CD14-positive monocyte (primary cell): ENCODE data around the gene ACVR1B. TPM values are rescaled to one million over a fixed set of nuclear protein-coding genes. Genes with fewer than 3 reads are reported as not detected.
A peak's percentile ranks its signal among the peaks of the same experiment; 100 is the strongest.

Experiments used
- DNase-seq, 3 donors: peaks; one replicate each; pipeline ENCODE4 v3.0.0-alpha.2; 2011 to 2022
- H2AFZ ChIP-seq: 2 replicates; pipeline ENCODE4 v1.6.0; 2012; ENCODE audit warnings: mild to moderate bottlenecking, low read depth, low read length, inconsistent platforms; ENCODE audit not compliant: insufficient read depth, poor library complexity, severe bottlenecking
- H3K27ac ChIP-seq, 2 donors: 1 replicate in 1 of 2; 2 replicates in 1 of 2; pipeline ENCODE4 v1.5.1; 2012 to 2013; ENCODE audit warnings: low read length in 2 of 2, control low read depth in 1 of 2, inconsistent platforms in 1 of 2, low read depth in 1 of 2, mild to moderate bottlenecking in 1 of 2
- H3K27me3 ChIP-seq, 2 donors: one replicate each; pipeline versions ENCODE4 v1.6.0 to v1.6.1; 2011 to 2013; ENCODE audit warnings: low read length in 2 of 2; ENCODE audit not compliant: control insufficient read depth in 2 of 2, insufficient read depth in 2 of 2
- H3K36me3 ChIP-seq, 2 donors: replicated peaks in 1 of 2; 1 replicate in 1 of 2; 2 replicates in 1 of 2; pipeline versions ENCODE4 v1.5.1 to v1.6.1; 2012 to 2013; ENCODE audit warnings: low read length in 2 of 2, control low read depth in 1 of 2, inconsistent platforms in 1 of 2, mild to moderate bottlenecking in 1 of 2; ENCODE audit not compliant: insufficient read depth in 2 of 2, control insufficient read depth in 1 of 2
- H3K4me1 ChIP-seq, 2 donors: 1 replicate in 1 of 2; 2 replicates in 1 of 2; pipeline versions ENCODE4 v1.5.1 to v1.6.1; 2012 to 2013; ENCODE audit warnings: low read length in 2 of 2, control low read depth in 1 of 2, inconsistent platforms in 1 of 2, mild to moderate bottlenecking in 1 of 2, moderate library complexity in 1 of 2; ENCODE audit not compliant: insufficient read depth in 2 of 2, control insufficient read depth in 1 of 2
- H3K4me2 ChIP-seq: replicated peaks from 2 replicates; pipeline ENCODE3; 2012; ENCODE audit warnings: low read length, moderate library complexity, mild to moderate bottlenecking; ENCODE audit not compliant: poor library complexity, severe bottlenecking; ENCODE audit errors: extremely low read depth
- H3K4me3 ChIP-seq, 3 experiments: fragments of 200-600 bp in 1 of 3; sonication (generic) in 1 of 3; replicated peaks in 1 of 3; 1 replicate in 2 of 3; 2 replicates in 1 of 3; pipeline ENCODE4 v1.5.1; 2011 to 2013; ENCODE audit warnings: low read length in 3 of 3, mild to moderate bottlenecking in 3 of 3, control low read depth in 2 of 3, low read depth in 2 of 3, inconsistent platforms in 1 of 3, moderate library complexity in 1 of 3
- H3K79me2 ChIP-seq: 2 replicates; pipeline ENCODE4 v1.6.0; 2012; ENCODE audit warnings: mild to moderate bottlenecking, control low read depth, inconsistent platforms, low read length, moderate library complexity; ENCODE audit not compliant: insufficient read depth
- H3K9ac ChIP-seq: 2 replicates; pipeline ENCODE4 v1.6.0; 2017; ENCODE audit warnings: low read length, mild to moderate bottlenecking; ENCODE audit not compliant: insufficient read depth, poor library complexity, severe bottlenecking
- H3K9me3 ChIP-seq, 2 donors: replicated peaks in 1 of 2; 1 replicate in 1 of 2; 2 replicates in 1 of 2; pipeline versions ENCODE4 v1.5.1 to v1.6.1; 2012 to 2013; ENCODE audit warnings: low read length in 2 of 2, control low read depth in 1 of 2; ENCODE audit not compliant: control insufficient read depth in 1 of 2, insufficient read depth in 1 of 2
- H4K20me1 ChIP-seq: 2 replicates; pipeline ENCODE4 v1.6.0; 2012; ENCODE audit warnings: mild to moderate bottlenecking, low read length, control low read depth, moderate library complexity; ENCODE audit not compliant: insufficient read depth
- H3K27ac Mint-ChIP-seq, 7 donors: one replicate each; pipeline ENCODE4 v1.8.0; 2020; ENCODE audit warnings: mild to moderate bottlenecking in 7 of 7, mixed read lengths in 7 of 7, moderate library complexity in 6 of 7, inconsistent platforms in 2 of 7
- H3K27me3 Mint-ChIP-seq, 3 donors: one replicate each; pipeline ENCODE4 v1.8.0; 2021 to 2022; ENCODE audit warnings: low read depth in 3 of 3, mild to moderate bottlenecking in 3 of 3, mixed read lengths in 3 of 3, moderate library complexity in 3 of 3, inconsistent platforms in 1 of 3
- H3K36me3 Mint-ChIP-seq, 2 donors: one replicate each; pipeline ENCODE4 v1.8.0; 2020; ENCODE audit warnings: mixed read lengths in 2 of 2, inconsistent platforms in 1 of 2, mild to moderate bottlenecking in 1 of 2
- H3K4me1 Mint-ChIP-seq: one replicate; pipeline ENCODE4 v1.8.0; 2020; ENCODE audit warnings: mild to moderate bottlenecking, mixed read lengths
- H3K4me3 Mint-ChIP-seq, 2 donors: one replicate each; pipeline ENCODE4 v1.8.0; 2020; ENCODE audit warnings: mild to moderate bottlenecking in 2 of 2, mixed read lengths in 2 of 2, moderate library complexity in 1 of 2
- H3K9me3 Mint-ChIP-seq, 7 donors: one replicate each; pipeline ENCODE4 v1.8.0; 2020 to 2022; ENCODE audit warnings: mixed read lengths in 7 of 7, mild to moderate bottlenecking in 6 of 7, moderate library complexity in 6 of 7, inconsistent platforms in 2 of 7
- CTCF ChIP-seq: fragments of 200-600 bp; IDR thresholded peaks from one replicate; pipeline ENCODE4 v1.8.0; 2022; ENCODE audit warnings: antibody characterized with exemption, mild to moderate bottlenecking
- WGBS: methylation state at CpG from one replicate; pipeline ENCODE4 v1.1.5; 2013; ENCODE audit warnings: missing lambda C conversion rate; ENCODE audit not compliant: insufficient coverage; 5-methylcytosine and 5-hydroxymethylcytosine counted together
- intact Hi-C, 2 donors: fragments of 100-400 bp; cut with micrococcal nuclease; formaldehyde crosslinking; loops; one replicate each; pipeline versions ENCODE4 v1.15.0 to v1.15.1; 2023
- polyA plus RNA-seq, 3 donors: library from polyadenylated mRNA; depleted of rRNA in 1 of 3; unstranded in 2 of 3; stranded (reverse) in 1 of 3; fragments of 300-500 nt in 2 of 3; fragments of >200 nt in 1 of 3; fragmentation: Illumina TruSeq in 2 of 3; gene quantifications; 1 replicate in 2 of 3; 2 replicates in 1 of 3; pipeline ENCODE4 v1.2.3, GENCODE V29; 2012 to 2021

ACVR1B gene
- polyA plus RNA-seq, 3 donors = 1.8 to 18.5 (median 3.9) TPM

- Histone ChIP-seq H4K20me1 (no peaks in the 10 kb centered on the region), H3K4me1 (peaks cover 39 to 55% of the 10 kb centered on the region in 2 donors), H3K4me3 (peak overlapping the region; percentile 21 to 71 (median 37)), H3K36me3 (no peaks in the 10 kb centered on the region), H3K9ac (peak overlapping the region; percentile 39), H3K27ac (peak overlapping the region; percentile 77 to 92), H3K79me2 (no peaks in the 10 kb centered on the region), H3K27me3 (peaks cover 0 to 8% of the 10 kb centered on the region in 2 donors), H3K4me2 (peak overlapping the region; percentile 95), H3K9me3 (no peaks in the 10 kb centered on the region), H2AFZ (peak overlapping the region; percentile 87)
- H3K27ac Mint-ChIP-seq = peak overlapping the region; percentile 54 to 99 (median 94)
- peaks cover 0 to 2% of the 10 kb centered on the region in 2 donors for H3K36me3 Mint-ChIP-seq
- H3K4me3 Mint-ChIP-seq = peak overlapping the region; percentile 75 to 92
- peaks cover 7 to 31% (median 25%) of the 10 kb centered on the region in 3 donors for H3K27me3 Mint-ChIP-seq
- under 1% methylated on average over 52 of the region's 70 CpGs for WGBS
- peaks cover 0 to 4% (median 0%) of the 10 kb centered on the region in 7 donors for H3K9me3 Mint-ChIP-seq
- TF ChIP-seq CTCF = peak; percentile 95
- peaks cover 53% of the 10 kb centered on the region for H3K4me1 Mint-ChIP-seq
- peak; percentile 71 to 82 (median 77) for DNase-seq
- intact Hi-C loops = loop anchor here in 1 of 2 donors (2.0 to 5.0 kb wide), 2 partner anchors 35 to 601 kb away; partner anchors contain the start of gene SLC4A8
Measured at GRCh38 chr12:52023182-52023975, 71.9 kb downstream of the ACVR1B start.

DNA sequence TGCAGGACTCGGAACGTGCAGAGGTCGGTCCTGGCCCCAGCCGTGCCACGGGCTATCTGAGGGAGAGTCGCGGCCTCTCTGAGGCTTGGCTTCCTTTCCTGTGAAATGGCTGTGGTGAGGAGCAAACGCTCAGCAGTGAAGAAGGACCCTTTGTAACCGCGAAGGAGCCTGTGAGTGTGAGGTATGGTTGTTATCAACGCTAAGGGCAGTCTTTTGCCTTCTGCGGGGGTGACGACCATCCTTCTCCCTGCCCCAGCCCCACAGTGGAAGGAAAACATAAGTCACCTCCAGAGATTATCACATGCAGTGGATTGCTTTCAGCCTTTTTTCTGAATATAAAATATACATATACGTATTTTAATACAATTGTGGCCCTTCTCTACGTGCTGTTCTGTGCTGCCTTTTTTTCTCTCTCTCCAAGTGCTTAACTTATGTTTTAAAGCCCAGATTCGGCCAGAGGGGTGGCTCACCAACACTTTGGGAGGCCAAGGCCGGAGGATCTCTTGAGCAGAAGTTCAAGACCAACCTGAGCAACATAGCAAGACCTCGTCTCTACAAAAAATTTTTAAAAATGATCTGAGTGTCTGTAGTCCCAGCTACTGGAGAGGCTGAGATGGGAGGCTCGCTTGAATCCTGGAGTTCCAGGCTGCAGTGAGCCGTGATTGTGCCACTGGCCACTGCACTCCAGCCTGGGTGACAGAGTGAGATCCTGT, 72.6 kb downstream of the ACVR1B start:
- DNase-seq = no peak
- Mint-ChIP-seq H3K27ac (peak overlapping the region; percentile 93 to 99 (median 98)), H3K36me3 (peaks cover 0 to 2% of the 10 kb centered on the region in 2 donors), H3K27me3 (peaks cover 7 to 31% (median 25%) of the 10 kb centered on the region in 3 donors), H3K4me3 (peak overlapping the region; percentile 77 to 92), H3K4me1 (peaks cover 53% of the 10 kb centered on the region), H3K9me3 (peaks cover 0 to 4% (median 0%) of the 10 kb centered on the region in 7 donors)
- 34% methylated on average over 11 of the region's 20 CpGs for WGBS
- H3K4me1 ChIP-seq = peaks cover 39 to 55% of the 10 kb centered on the region in 2 donors
- H2AFZ ChIP-seq = peak overlapping the region; percentile 87
- peak overlapping the region; percentile 95 for H3K4me2 ChIP-seq
- H3K27me3 ChIP-seq = peaks cover 0 to 8% of the 10 kb centered on the region in 2 donors
- no peaks in the 10 kb centered on the region for H4K20me1 ChIP-seq
- intact Hi-C loops = loop anchor here (1.0 to 5.0 kb wide), 6 partner anchors 27 to 602 kb away; partner anchors contain the start of genes NR4A1 (in 1 of the 2) and SLC4A8 (in 1 of the 2)
- H3K4me3 ChIP-seq = peak overlapping the region in 2 of 3 experiments; percentile 37 to 71
- no peaks in the 10 kb centered on the region for H3K9me3 ChIP-seq
- peak; percentile 70 for TF ChIP-seq CTCF
- H3K9ac ChIP-seq = peak overlapping the region; percentile 39
- no peaks in the 10 kb centered on the region for H3K36me3 ChIP-seq
- H3K27ac ChIP-seq = peak overlapping the region; percentile 77 to 92
- H3K79me2 ChIP-seq = no peaks in the 10 kb centered on the region
